MCF 10A (cell line): Measurements from ENCODE around the gene CSRNP3. TPM values are rescaled to one million over a fixed set of nuclear protein-coding genes. Genes with fewer than 3 reads are reported as not detected.

ENCODE experiments used
- BruUV-seq: library from RNA; stranded (reverse); fragments of 400-500 nt; replicated peaks from 2 replicates; lab custom pipeline; 2021; lab: Mats Ljungman, UMichigan
- CTCF ChIA-PET: fragments of 300-600 bp; sonication (Branson Sonifier 250); formaldehyde crosslinking; extraction: SDS; loops from one replicate; lab custom pipeline; 2021; ENCODE audit warnings: antibody characterized with exemption, inconsistent platforms; lab: Yijun Ruan, JAX
- POLR2A ChIA-PET: fragments of 300-600, 350-650 bp; sonication (Branson Sonifier 250); formaldehyde crosslinking; extraction: SDS; loops from one replicate; lab custom pipeline; 2020; ENCODE audit warnings: antibody characterized with exemption, inconsistent platforms; lab: Yijun Ruan, JAX
- DNase-seq: peaks from one replicate; pipeline ENCODE4 v3.0.0-alpha.2; 2018; ENCODE audit not compliant: unreplicated experiment
- H3K27ac Mint-ChIP-seq: one replicate; pipeline ENCODE4 v1.8.0; 2022; ENCODE audit warnings: mild to moderate bottlenecking, low read depth, mixed read lengths; ENCODE audit not compliant: unreplicated experiment
- H3K27me3 Mint-ChIP-seq: one replicate; pipeline ENCODE4 v1.8.0; 2022; ENCODE audit warnings: mixed read lengths; ENCODE audit not compliant: insufficient read depth, unreplicated experiment
- H3K36me3 Mint-ChIP-seq: one replicate; pipeline ENCODE4 v1.8.0; 2022; ENCODE audit warnings: mild to moderate bottlenecking, moderate library complexity, mixed read lengths; ENCODE audit not compliant: insufficient read depth, unreplicated experiment
- H3K4me1 Mint-ChIP-seq: one replicate; pipeline ENCODE4 v1.8.0; 2022; ENCODE audit warnings: mixed read lengths; ENCODE audit not compliant: insufficient read depth, unreplicated experiment
- H3K4me3 Mint-ChIP-seq: one replicate; pipeline ENCODE4 v1.8.0; 2022; ENCODE audit warnings: mild to moderate bottlenecking, moderate library complexity, mixed read lengths; ENCODE audit not compliant: unreplicated experiment
- H3K9me3 Mint-ChIP-seq: one replicate; pipeline ENCODE4 v1.8.0; 2022; ENCODE audit warnings: mixed read lengths; ENCODE audit not compliant: unreplicated experiment
- intact Hi-C: fragments of 100-400 bp; cut with micrococcal nuclease; formaldehyde crosslinking; loops from 2 replicates; pipeline ENCODE4 v1.14.1; 2022
- total RNA-seq: library from RNA; stranded (reverse); gene quantifications from 2 replicates; pipeline ENCODE4 v1.2.3, GENCODE V29; 2022
- TF ChIP-seq, protein P1 (sequence below): fragments of 200-600 bp; IDR thresholded peaks from one replicate; pipeline ENCODE4 v1.8.0; 2022; ENCODE audit warnings: antibody characterized with exemption, mild to moderate bottlenecking; ENCODE audit not compliant: unreplicated experiment

Gene CSRNP3
- total RNA-seq, 1 experiment from 2014 or later = 0.33 TPM

DNA sequence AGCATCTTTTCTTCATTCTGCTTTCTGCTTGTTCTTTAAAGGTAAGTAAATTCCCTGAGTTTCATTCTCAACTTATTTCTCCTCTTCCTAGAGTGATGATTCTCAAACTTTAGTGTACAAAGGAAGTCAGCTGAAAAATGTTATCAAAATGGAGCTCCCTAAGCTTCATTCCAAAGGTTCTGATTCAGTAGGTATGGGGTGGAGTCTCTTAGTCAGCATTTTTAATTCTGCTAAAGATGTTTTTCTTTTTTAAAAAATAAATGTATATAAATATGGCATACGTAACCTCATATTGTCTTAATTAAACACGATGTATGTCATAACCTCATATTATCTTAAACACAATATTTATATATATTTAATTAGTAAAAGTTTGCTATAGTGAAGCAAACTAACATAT is 3.1 kb upstream of the CSRNP3 start:
- peaks cover 71% of the 10 kb centered on the region for H3K27me3 Mint-ChIP-seq
- ChIA-PET POLR2A (no interaction called here), CTCF (interaction anchor here (0.9 to 1.2 kb wide), 2 partner anchors 13 to 40 kb away, joined by 3 read pairs; no protein-coding TSS in a partner anchor)
- no peak overlapping the region for H3K27ac Mint-ChIP-seq
- TF ChIP-seq, protein P1, sequence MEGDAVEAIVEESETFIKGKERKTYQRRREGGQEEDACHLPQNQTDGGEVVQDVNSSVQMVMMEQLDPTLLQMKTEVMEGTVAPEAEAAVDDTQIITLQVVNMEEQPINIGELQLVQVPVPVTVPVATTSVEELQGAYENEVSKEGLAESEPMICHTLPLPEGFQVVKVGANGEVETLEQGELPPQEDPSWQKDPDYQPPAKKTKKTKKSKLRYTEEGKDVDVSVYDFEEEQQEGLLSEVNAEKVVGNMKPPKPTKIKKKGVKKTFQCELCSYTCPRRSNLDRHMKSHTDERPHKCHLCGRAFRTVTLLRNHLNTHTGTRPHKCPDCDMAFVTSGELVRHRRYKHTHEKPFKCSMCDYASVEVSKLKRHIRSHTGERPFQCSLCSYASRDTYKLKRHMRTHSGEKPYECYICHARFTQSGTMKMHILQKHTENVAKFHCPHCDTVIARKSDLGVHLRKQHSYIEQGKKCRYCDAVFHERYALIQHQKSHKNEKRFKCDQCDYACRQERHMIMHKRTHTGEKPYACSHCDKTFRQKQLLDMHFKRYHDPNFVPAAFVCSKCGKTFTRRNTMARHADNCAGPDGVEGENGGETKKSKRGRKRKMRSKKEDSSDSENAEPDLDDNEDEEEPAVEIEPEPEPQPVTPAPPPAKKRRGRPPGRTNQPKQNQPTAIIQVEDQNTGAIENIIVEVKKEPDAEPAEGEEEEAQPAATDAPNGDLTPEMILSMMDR = no peak
- intact Hi-C loops = no loop called here
- no TSS peak for BruUV-seq
- DNase-seq = no peak
- peaks cover 5% of the 10 kb centered on the region for H3K4me1 Mint-ChIP-seq
- no peak overlapping the region for H3K4me3 Mint-ChIP-seq
- no peaks in the 10 kb centered on the region for H3K36me3 Mint-ChIP-seq
- H3K9me3 Mint-ChIP-seq = no peaks in the 10 kb centered on the region

DNA sequence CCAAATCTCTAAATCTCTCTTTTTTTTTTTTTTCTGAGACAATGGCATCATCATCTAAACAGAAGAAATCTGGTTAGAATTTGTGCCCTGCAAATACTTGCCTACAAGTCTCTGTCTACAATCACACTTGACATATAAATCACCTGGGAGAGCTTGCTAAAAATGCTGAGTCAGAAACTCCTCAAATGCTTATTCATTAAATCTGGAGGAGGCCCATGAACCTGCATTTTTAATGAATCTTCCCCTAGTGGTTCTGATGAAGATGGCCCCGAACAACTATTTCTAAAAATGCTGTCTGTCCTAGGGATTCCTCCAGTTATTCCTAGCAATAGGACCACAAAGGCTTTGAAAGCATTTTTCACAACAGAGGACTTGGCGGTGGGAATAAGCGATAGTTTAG is 1.6 kb upstream of the CSRNP3 start:
- no peaks in the 10 kb centered on the region for H3K36me3 Mint-ChIP-seq
- TF ChIP-seq, protein P1 = no peak
- peaks cover 70% of the 10 kb centered on the region for H3K27me3 Mint-ChIP-seq
- CTCF ChIA-PET = interaction anchor here (0.6 kb wide), 1 partner anchor 365 kb away, joined by 5 read pairs; no protein-coding TSS in a partner anchor
- no TSS peak for BruUV-seq
- no peaks in the 10 kb centered on the region for H3K9me3 Mint-ChIP-seq
- intact Hi-C loops = no loop called here
- H3K4me3 Mint-ChIP-seq = no peak overlapping the region
- DNase-seq = no peak
- H3K27ac Mint-ChIP-seq = no peak overlapping the region
- POLR2A ChIA-PET = no interaction called here
- H3K4me1 Mint-ChIP-seq = peaks cover 5% of the 10 kb centered on the region

DNA sequence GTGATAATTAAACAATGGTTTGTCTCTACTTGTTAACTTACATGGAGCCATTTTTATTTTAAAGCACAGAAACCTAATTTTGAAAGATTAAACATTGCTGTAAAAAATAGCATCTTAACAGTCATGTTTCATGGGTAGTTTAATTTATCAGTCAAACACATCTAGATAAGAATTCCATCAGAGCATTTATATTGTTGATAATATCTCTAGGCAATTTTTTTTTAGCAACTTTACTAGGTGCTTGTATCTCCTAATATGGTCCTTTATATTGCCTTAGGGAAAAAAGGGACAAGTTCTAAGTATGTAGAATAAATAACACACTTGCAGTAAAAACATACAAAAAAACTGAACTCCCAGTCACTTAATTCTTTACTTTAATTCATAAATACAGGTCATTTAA is 863 bp downstream of the CSRNP3 start:
- POLR2A ChIA-PET = interaction anchor here (0.6 to 1.0 kb wide), 5 partner anchors 14 to 1046 kb away, joined by 3 to 5 read pairs (median 3); partner anchors contain the start of gene GALNT3

DNA sequence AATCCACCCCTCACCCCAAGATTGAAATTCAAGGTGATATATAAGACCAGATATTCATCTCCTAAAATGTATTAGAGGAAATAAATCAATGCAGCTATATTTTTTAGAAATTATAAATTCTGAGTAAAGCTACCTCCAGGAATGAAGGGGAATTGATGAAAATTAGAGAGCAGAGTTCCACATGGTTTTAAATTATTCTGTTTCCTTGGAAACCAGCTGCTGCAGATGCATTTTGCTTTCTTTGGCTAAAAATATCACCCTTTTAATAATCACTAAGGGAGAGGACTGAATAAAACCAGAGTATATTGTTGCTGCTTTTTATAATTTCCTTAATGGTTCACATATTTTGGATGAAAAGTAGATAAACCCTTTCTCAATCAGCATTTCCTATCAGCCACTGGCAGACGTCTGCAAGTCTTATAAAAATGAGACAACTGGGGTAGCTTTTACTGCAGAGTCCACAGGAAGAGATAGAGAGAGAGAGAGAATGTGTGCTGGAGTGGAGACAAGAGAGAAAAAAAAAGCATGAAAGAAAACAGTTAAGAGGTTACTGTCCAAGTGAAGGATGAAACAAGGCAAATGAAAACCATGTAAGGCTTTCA is 2.0 kb downstream of the CSRNP3 start:
- CTCF ChIA-PET = interaction anchor here (0.6 to 0.9 kb wide), 2 partner anchors 308 to 403 kb away, joined by 3 read pairs; no protein-coding TSS in a partner anchor
- intact Hi-C loops = no loop called here
- DNase-seq = no peak
- Mint-ChIP-seq H3K27me3 (peaks cover 64% of the 10 kb centered on the region), H3K27ac (no peak overlapping the region), H3K9me3 (no peaks in the 10 kb centered on the region), H3K4me1 (peaks cover under 1% of the 10 kb centered on the region), H3K36me3 (no peaks in the 10 kb centered on the region), H3K4me3 (no peak overlapping the region)
- POLR2A ChIA-PET = interaction anchor here (1.2 to 1.6 kb wide), 2 partner anchors 9 to 37 kb away, joined by 3 to 4 read pairs; no protein-coding TSS in a partner anchor
- BruUV-seq = no TSS peak
- TF ChIP-seq, protein P1 = no peak

More for the DNA sequence above, 863 bp downstream of the CSRNP3 start:
- Mint-ChIP-seq H3K27ac (no peak overlapping the region), H3K9me3 (no peaks in the 10 kb centered on the region), H3K4me3 (peak overlapping the region; percentile 62), H3K36me3 (no peaks in the 10 kb centered on the region), H3K4me1 (peaks cover 5% of the 10 kb centered on the region), H3K27me3 (peaks cover 67% of the 10 kb centered on the region)
- CTCF ChIA-PET = interaction anchor here (1.1 kb wide), 1 partner anchor 228 kb away, joined by 3 read pairs; no protein-coding TSS in a partner anchor
- intact Hi-C loops = no loop called here
- BruUV-seq = no TSS peak
- TF ChIP-seq, protein P1 = no peak
- no peak for DNase-seq
